Measurements from ENCODE around the gene BRD4.

DNA sequence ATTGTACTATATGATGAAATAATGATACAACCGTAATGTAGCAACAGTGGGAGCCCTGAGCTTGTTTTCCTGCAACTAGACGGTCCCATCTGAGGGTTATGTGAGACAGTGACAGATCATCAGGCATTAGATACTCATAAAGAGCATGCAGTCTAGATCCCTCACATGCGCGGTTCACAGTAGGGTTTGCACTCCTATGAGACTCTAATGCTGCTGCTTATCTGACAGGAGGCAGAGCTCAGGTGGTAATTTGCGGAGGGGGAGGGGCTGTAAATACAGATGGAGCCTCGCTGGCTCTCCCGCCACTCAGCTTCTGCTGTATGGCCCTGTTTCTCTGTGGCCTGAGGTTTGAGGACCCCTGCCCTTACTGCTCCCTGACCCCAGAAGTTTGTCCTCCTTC lies 113.8 kb downstream of the BRD4 start:
- no peak for TF ChIP-seq CTCF (IDR thresholded peaks at IDR 0.05; ENCODE audit: extremely low read depth in 1 of 2, insufficient read depth in 1 of 2, low read depth in 1 of 2, low read length in 2 of 2)
- no peak for TF ChIP-seq POLR2A (IDR thresholded peaks at IDR 0.05; ENCODE audit: low read depth, low read length)
- TF ChIP-seq FOS (IDR thresholded peaks at IDR 0.05; ENCODE audit: borderline replicate concordance, insufficient read depth, low read length) = no peak
